HepG2 (cell line): ENCODE measurements around the gene SYCE3. TPM values are rescaled to one million over a fixed set of nuclear protein-coding genes. Genes with fewer than 3 reads are reported as not detected.
A peak's percentile ranks its signal among the peaks of the same experiment; 100 is the strongest.

Experiments
- BORCS8-MEF2B ChIP-seq: sonication (generic); formaldehyde crosslinking; IDR thresholded peaks from 2 replicates; pipeline ENCODE4 v1.8.0; 2022; ENCODE audit warnings: mild to moderate bottlenecking, missing genetic modification reagents
- CBFB ChIP-seq: sonication (generic); formaldehyde crosslinking; IDR thresholded peaks from 2 replicates; pipeline ENCODE4 v1.4.0; 2020; ENCODE audit warnings: missing genetic modification reagents
- CBX1 ChIP-seq: IDR thresholded peaks from one replicate; pipeline ENCODE4 v1.6.1; 2016; ENCODE audit warnings: antibody characterized with exemption, low read depth
- CREM ChIP-seq, 2 experiments: sonication (generic) in 1 of 2; formaldehyde crosslinking in 1 of 2; IDR thresholded peaks; 2 replicates each; pipeline versions ENCODE4 v1.4.0 to v1.6.1; 2016 to 2020; ENCODE audit warnings: antibody characterized with exemption in 1 of 2, mild to moderate bottlenecking in 1 of 2, missing genetic modification reagents in 1 of 2
- DMAP1 ChIP-seq: IDR thresholded peaks from 2 replicates; pipeline ENCODE4 v1.6.1; 2016
- ERF ChIP-seq: IDR thresholded peaks from 2 replicates; pipeline ENCODE4 v1.6.1; 2018; ENCODE audit warnings: missing biosample characterization, missing genetic modification reagents
- MEF2D ChIP-seq: sonication (generic); formaldehyde crosslinking; IDR thresholded peaks from 2 replicates; pipeline ENCODE4 v1.5.1; 2020; ENCODE audit warnings: mild to moderate bottlenecking, missing genetic modification reagents
- PAWR ChIP-seq: sonication (generic); formaldehyde crosslinking; IDR thresholded peaks from 2 replicates; pipeline ENCODE4 v1.4.0; 2020; ENCODE audit warnings: missing genetic modification reagents, mild to moderate bottlenecking, borderline replicate concordance
- SAP130 ChIP-seq: IDR thresholded peaks from 2 replicates; pipeline ENCODE4 v1.6.1; 2016; ENCODE audit warnings: low read depth
- SUZ12 ChIP-seq: fragments of 150-350 bp; IDR thresholded peaks from 2 replicates; pipeline ENCODE4 v1.6.1; 2014; ENCODE audit warnings: low read depth, low read length
- TP53 ChIP-seq: sonication (generic); formaldehyde crosslinking; conservative IDR thresholded peaks from 2 replicates; pipeline ENCODE4 v1.4.0; 2020; ENCODE audit warnings: missing genetic modification reagents
- ZFP1 ChIP-seq: IDR thresholded peaks from 2 replicates; pipeline ENCODE4 v1.6.1; 2016
- ZNF234 ChIP-seq: sonication (generic); formaldehyde crosslinking; conservative IDR thresholded peaks from 2 replicates; pipeline ENCODE4 v1.5.1; 2020; ENCODE audit warnings: mild to moderate bottlenecking, missing genetic modification reagents
- ZNF263 ChIP-seq: sonication (generic); formaldehyde crosslinking; IDR thresholded peaks from 2 replicates; pipeline ENCODE4 v1.4.0; 2020; ENCODE audit warnings: missing genetic modification reagents
- polyA plus RNA-seq, 8 experiments: library from polyadenylated mRNA; depleted of rRNA in 3 of 8; stranded (reverse) in 7 of 8; unstranded in 1 of 8; fragments of >200 nt; fragmentation: Illumina TruSeq in 4 of 8; extraction: Trizol in 4 of 8; gene quantifications; 2 replicates each; pipeline versions ENCODE4 v1.2.1 to v1.2.3, GENCODE V29; 2011 to 2016; ENCODE audit warnings: low read depth in 4 of 8, missing spikeins in 1 of 8, mixed read lengths in 1 of 8; ENCODE audit not compliant: insufficient read depth in 1 of 8
- total RNA-seq, 5 experiments: library from RNA; depleted of rRNA; stranded (reverse); fragments of >200 nt; fragmentation: Illumina TruSeq; extraction: Trizol; gene quantifications; 2 replicates each; pipeline ENCODE4 v1.2.3, GENCODE V29; 2016; ENCODE audit warnings: low read depth in 1 of 5
- TF ChIP-seq, protein P1 (sequence below): sonication (generic); formaldehyde crosslinking; IDR thresholded peaks from 2 replicates; pipeline ENCODE4 v1.4.0; 2020; ENCODE audit warnings: mild to moderate bottlenecking, missing genetic modification reagents
- TF ChIP-seq, protein P2 (sequence below): sonication (generic); formaldehyde crosslinking; IDR thresholded peaks from 2 replicates; pipeline ENCODE4 v1.4.0; 2020; ENCODE audit warnings: mild to moderate bottlenecking, missing genetic modification reagents
- TF ChIP-seq, protein P3 (sequence below): sonication (generic); formaldehyde crosslinking; IDR thresholded peaks from 2 replicates; pipeline ENCODE4 v1.8.0; 2022; ENCODE audit warnings: low read depth, missing genetic modification reagents
- TF ChIP-seq, protein P4 (sequence below): sonication (generic); formaldehyde crosslinking; IDR thresholded peaks from 2 replicates; pipeline ENCODE4 v1.4.0; 2020; ENCODE audit warnings: missing genetic modification reagents
- TF ChIP-seq, protein P5 (sequence below): sonication (generic); formaldehyde crosslinking; IDR thresholded peaks from 2 replicates; pipeline ENCODE4 v1.8.1; 2023; ENCODE audit warnings: mild to moderate bottlenecking, missing genetic modification reagents

Gene SYCE3
- total and polyA plus RNA-seq, 2 of the 13 experiments (the other 11 are each of a cell fraction or from before 2014, with no cell fraction given) = not detected

DNA sequence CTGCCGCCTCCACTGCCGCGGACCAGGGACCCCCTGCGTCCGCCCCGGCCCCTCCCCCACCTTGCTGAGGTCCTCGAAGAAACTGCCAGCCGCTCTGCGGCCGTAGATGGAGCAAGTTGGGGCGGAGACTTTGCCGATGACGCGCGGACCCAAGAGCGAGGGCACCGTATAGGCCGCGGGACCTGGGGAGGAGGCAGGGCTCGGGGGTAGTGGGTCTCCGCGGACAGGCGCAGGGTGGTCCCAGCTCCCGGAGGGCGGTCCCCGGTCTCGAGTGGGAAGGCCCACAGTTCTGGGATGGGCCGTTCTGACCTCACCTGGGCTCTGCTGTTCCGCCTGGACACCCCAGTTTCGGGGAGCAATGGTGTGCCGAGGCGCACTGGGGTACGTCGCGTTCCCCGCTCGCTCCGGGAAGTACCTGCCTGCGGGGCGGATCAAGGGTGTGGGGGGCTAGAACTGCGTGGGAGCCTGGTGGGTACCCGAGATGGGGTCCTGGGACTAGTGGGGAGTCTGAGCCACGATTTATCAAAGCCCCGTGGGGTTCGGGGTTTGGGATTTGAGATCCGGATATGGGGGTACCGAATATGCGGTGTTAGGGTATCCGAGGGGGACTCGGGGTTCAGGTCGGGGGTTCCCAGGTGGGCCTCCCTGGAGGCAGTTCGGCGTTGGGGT is 31.7 kb downstream of the SYCE3 start (continued):
- TF ChIP-seq, protein P1, sequence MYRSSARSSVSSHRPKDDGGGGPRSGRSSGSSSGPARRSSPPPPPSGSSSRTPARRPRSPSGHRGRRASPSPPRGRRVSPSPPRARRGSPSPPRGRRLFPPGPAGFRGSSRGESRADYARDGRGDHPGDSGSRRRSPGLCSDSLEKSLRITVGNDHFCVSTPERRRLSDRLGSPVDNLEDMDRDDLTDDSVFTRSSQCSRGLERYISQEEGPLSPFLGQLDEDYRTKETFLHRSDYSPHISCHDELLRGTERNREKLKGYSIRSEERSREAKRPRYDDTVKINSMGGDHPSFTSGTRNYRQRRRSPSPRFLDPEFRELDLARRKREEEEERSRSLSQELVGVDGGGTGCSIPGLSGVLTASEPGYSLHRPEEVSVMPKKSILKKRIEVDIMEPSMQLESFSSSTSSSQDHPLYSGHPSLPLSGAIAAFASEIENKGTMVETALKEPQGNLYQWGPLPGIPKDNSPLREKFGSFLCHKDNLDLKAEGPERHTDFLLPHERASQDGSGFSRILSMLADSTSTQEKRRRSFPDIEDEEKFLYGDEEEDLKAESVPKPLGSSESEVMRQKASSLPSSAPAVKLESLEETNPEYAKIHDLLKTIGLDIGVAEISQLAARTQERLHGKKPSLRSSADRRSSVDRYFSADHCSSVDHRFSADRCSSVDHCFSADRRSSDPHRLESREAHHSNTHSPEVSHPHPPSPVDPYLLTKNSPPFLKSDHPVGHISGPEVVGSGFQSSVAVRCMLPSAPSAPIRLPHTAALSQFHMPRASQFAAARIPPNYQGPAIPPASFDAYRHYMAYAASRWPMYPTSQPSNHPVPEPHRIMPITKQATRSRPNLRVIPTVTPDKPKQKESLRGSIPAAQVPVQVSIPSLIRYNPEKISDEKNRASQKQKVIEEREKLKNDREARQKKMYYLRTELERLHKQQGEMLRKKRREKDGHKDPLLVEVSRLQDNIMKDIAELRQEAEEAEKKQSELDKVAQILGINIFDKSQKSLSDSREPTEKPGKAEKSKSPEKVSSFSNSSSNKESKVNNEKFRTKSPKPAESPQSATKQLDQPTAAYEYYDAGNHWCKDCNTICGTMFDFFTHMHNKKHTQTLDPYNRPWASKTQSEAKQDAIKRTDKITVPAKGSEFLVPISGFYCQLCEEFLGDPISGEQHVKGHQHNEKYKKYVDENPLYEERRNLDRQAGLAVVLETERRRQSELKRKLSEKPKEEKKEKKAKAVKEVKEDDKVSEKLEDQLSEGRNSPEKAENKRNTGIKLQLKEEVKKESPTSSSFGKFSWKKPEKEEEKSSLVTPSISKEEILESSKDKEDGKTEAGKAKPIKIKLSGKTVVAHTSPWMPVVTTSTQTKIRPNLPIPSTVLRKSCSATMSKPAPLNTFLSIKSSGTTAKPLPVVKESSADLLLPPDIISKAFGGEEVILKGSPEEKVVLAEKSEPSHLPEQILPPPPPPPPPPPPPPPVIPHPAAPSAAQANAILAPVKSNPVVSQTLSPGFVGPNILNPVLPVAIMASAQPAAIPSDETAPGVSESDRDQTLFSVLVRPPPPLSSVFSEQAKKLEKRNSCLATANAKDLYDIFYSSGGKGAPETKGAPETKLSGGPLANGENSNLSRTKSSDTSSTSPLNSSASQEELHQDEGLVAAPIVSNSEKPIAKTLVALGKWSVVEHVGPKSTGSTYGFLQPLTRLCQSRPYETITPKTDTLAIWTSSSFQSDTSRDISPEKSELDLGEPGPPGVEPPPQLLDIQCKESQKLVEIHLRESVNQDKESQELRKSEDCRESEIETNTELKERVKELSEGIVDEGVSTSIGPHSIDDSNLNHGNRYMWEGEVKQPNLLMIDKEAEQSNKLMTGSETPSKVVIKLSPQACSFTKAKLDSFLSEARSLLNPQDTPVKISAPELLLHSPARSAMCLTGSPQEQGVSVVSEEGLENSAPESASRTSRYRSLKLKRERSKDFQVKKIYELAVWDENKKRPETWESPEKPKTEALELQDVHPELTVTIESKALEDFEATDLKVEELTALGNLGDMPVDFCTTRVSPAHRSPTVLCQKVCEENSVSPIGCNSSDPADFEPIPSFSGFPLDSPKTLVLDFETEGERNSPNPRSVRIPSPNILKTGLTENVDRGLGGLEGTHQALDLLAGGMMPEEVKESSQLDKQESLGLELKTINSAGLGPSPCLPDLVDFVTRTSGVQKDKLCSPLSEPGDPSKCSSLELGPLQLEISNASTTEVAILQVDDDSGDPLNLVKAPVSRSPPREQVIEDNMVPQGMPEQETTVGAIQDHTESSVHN (CRISPR knock-in tag) = no peak
- TF ChIP-seq DMAP1 (CRISPR knock-in tag) (no peak), CBFB (CRISPR knock-in tag) (no peak), ZFP1 (no peak), ERF (CRISPR knock-in tag) (no peak), SUZ12 (no peak), MEF2D (peak; percentile 4), CREM (IDR thresholded peaks at IDR 0.05) (no peak), CREM (CRISPR knock-in tag; IDR thresholded peaks at IDR 0.05) (no peak), TP53 (CRISPR knock-in tag) (no peak), ZNF263 (CRISPR knock-in tag) (no peak), SAP130 (CRISPR knock-in tag) (no peak; the same call in none of the 2 replicates), CBX1 (no peak), PAWR (no peak), BORCS8-MEF2B (no peak), ZNF234 (CRISPR knock-in tag) (no peak; the same call in 1 of the 2 replicates)
- TF ChIP-seq, protein P2, sequence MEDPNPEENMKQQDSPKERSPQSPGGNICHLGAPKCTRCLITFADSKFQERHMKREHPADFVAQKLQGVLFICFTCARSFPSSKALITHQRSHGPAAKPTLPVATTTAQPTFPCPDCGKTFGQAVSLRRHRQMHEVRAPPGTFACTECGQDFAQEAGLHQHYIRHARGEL (CRISPR knock-in tag) = no peak
- TF ChIP-seq, protein P3, sequence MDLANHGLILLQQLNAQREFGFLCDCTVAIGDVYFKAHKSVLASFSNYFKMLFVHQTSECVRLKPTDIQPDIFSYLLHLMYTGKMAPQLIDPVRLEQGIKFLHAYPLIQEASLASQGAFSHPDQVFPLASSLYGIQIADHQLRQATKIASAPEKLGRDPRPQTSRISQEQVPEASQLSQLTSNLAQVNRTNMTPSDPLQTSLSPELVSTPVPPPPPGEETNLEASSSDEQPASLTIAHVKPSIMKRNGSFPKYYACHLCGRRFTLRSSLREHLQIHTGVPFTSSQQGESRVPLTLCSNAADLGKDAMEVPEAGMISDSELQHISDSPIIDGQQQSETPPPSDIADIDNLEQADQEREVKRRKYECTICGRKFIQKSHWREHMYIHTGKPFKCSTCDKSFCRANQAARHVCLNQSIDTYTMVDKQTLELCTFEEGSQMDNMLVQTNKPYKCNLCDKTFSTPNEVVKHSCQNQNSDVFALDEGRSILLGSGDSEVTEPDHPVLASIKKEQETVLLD = no peak; the same call in 1 of the 2 replicates
- TF ChIP-seq, protein P4, sequence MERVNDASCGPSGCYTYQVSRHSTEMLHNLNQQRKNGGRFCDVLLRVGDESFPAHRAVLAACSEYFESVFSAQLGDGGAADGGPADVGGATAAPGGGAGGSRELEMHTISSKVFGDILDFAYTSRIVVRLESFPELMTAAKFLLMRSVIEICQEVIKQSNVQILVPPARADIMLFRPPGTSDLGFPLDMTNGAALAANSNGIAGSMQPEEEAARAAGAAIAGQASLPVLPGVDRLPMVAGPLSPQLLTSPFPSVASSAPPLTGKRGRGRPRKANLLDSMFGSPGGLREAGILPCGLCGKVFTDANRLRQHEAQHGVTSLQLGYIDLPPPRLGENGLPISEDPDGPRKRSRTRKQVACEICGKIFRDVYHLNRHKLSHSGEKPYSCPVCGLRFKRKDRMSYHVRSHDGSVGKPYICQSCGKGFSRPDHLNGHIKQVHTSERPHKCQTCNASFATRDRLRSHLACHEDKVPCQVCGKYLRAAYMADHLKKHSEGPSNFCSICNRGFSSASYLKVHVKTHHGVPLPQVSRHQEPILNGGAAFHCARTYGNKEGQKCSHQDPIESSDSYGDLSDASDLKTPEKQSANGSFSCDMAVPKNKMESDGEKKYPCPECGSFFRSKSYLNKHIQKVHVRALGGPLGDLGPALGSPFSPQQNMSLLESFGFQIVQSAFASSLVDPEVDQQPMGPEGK (CRISPR knock-in tag) = peak; percentile 19
- TF ChIP-seq, protein P5, sequence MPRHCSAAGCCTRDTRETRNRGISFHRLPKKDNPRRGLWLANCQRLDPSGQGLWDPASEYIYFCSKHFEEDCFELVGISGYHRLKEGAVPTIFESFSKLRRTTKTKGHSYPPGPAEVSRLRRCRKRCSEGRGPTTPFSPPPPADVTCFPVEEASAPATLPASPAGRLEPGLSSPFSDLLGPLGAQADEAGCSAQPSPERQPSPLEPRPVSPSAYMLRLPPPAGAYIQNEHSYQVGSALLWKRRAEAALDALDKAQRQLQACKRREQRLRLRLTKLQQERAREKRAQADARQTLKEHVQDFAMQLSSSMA (CRISPR knock-in tag) = no peak
